G401 (cell line): ENCODE measurements around the gene THRB. TPM values are rescaled to one million over a fixed set of nuclear protein-coding genes. Genes with fewer than 3 reads are reported as not detected.
A peak's percentile ranks its signal among the peaks of the same experiment; 100 is the strongest.

Experiments
- DNase-seq: peaks from one replicate; pipeline ENCODE4 v3.0.0-alpha.2; 2015; ENCODE audit warnings: low spot score
- in situ Hi-C: cut with HindIII; loops from 2 replicates; pipeline ENCODE4 v1.10.0; 2016; ENCODE audit warnings: low sequenced_read_pairs, mixed read lengths
- total RNA-seq: library from RNA; depleted of rRNA; stranded (reverse); fragments of >200 nt; shearing (Covaris generic); gene quantifications from 2 replicates; pipeline ENCODE4 v1.2.3, GENCODE V29; 2014

THRB gene
- total RNA-seq, 1 experiment from 2014 or later: not detected

- in situ Hi-C loops: no loop called here
- no peak for DNase-seq
Measured at GRCh38 chr3:24191801-24192403, 302.7 kb downstream of the THRB start.

GRCh38 chr3:24190256-24190655 is 304.4 kb downstream of the THRB start:
- in situ Hi-C loops: no loop called here
- no peak for DNase-seq

GRCh38 chr3:24185738-24186384 is 308.8 kb downstream of the THRB start:
- in situ Hi-C loops: no loop called here
- DNase-seq: peak; percentile 12

GRCh38 chr3:24184528-24185176 is 310.0 kb downstream of the THRB start:
- in situ Hi-C loops: no loop called here
- no peak for DNase-seq

GRCh38 chr3:24182756-24183155 is 311.9 kb downstream of the THRB start:
- in situ Hi-C loops: no loop called here
- no peak for DNase-seq

GRCh38 chr3:24181256-24181655 is 313.4 kb downstream of the THRB start:
- in situ Hi-C loops: no loop called here

GRCh38 chr3:24180616-24181015 is 314.0 kb downstream of the THRB start:
- in situ Hi-C loops: no loop called here
- DNase-seq: no peak

More at GRCh38 chr3:24181256-24181655, 313.4 kb downstream of the THRB start:
- no peak for DNase-seq

- no peak for DNase-seq
- in situ Hi-C loops: no loop called here
Measured at GRCh38 chr3:24177201-24177600, 317.4 kb downstream of the THRB start.

GRCh38 chr3:24174614-24175013 is 320.0 kb downstream of the THRB start:
- DNase-seq: no peak
- in situ Hi-C loops: no loop called here

- DNase-seq: no peak
- in situ Hi-C loops: no loop called here
Measured at GRCh38 chr3:24168977-24169376, 325.7 kb downstream of the THRB start.

- in situ Hi-C loops: no loop called here
Measured at GRCh38 chr3:24167429-24167828, 327.2 kb downstream of the THRB start.

GRCh38 chr3:24166515-24166914 is 328.1 kb downstream of the THRB start:
- no peak for DNase-seq
- in situ Hi-C loops: no loop called here

More at GRCh38 chr3:24167429-24167828, 327.2 kb downstream of the THRB start:
- no peak for DNase-seq

GRCh38 chr3:24165603-24165982 is 329.1 kb downstream of the THRB start:
- DNase-seq: no peak
- in situ Hi-C loops: no loop called here

- in situ Hi-C loops: no loop called here
- DNase-seq: no peak
Measured at GRCh38 chr3:24164967-24165602, 329.6 kb downstream of the THRB start.

- in situ Hi-C loops: no loop called here
- DNase-seq: no peak
Measured at GRCh38 chr3:24162929-24163328, 331.7 kb downstream of the THRB start.

GRCh38 chr3:24161841-24162240 is 332.8 kb downstream of the THRB start:
- DNase-seq: no peak
- in situ Hi-C loops: no loop called here

GRCh38 chr3:24160424-24161095 is 334.1 kb downstream of the THRB start:
- no peak for DNase-seq

GRCh38 chr3:24158761-24159454 is 335.7 kb downstream of the THRB start:
- DNase-seq: no peak

More at GRCh38 chr3:24160424-24161095, 334.1 kb downstream of the THRB start:
- in situ Hi-C loops: no loop called here

GRCh38 chr3:24157106-24157505 is 337.5 kb downstream of the THRB start:
- in situ Hi-C loops: no loop called here
- no peak for DNase-seq

More at GRCh38 chr3:24158761-24159454, 335.7 kb downstream of the THRB start:
- in situ Hi-C loops: no loop called here
